Stimulated activated CD4-positive, alpha-beta T cell treated with anti-CD3 and anti-CD28 coated beads, Interleukin-1b, Interleukin-23, amount 100 ng/mL, for 1 hour (primary cell): ENCODE measurements around the gene DNAH9.

Experiments used
- DNase-seq, 2 donors: peaks; one replicate each; pipeline ENCODE4 v3.0.0-alpha.2; 2020; ENCODE audit warnings: low read depth in 2 of 2

Gene DNAH9

DNA sequence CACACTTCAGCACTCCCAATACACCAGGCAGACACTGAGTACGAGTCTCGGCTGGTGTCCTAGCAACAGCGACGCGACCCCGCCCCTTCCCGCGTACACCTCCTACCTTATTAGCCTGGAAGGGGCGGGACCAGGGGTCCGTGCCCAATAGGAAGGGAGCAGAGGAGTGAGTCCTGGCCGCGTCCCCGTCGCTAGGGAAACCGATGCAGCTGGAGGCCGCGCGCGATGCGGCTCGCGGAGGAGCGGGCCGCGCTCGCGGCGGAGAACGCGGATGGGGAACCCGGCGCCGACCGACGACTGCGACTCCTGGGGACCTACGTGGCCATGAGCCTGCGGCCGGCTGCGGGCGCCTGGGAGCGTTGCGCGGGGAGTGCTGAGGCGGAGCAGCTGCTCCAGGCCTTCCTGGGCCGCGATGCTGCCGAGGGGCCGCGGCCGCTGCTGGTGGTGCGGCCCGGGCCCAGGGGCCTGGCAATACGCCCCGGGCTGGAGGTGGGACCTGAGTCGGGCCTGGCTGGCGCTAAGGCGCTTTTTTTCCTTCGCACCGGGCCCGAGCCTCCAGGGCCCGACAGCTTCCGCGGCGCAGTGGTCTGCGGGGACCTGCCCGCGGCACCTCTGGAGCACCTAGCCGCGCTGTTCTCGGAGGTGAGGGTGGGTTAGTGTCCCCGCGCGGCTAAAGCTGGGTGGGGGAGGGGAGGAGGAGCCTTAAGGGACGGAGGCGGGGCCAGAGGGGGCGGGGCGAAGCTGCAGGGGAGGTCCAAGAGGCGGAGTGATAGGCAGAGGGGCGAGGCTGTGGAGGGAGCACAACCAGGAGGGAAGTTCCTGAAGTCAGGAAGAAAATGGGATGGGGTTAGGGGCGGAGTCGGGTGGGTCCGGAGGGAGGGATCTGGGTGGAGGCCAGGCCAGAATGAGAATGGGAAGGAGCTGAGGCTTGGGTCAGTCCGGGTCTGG lies at the start of gene DNAH9:
Gene DNAH9 (plus strand): TSS at position 197 of the 948 bp plus-strand sequence. CDS start 29 bp downstream, at position 226.
- DNase-seq, result no peak

- no peak for DNase-seq
Observed at GRCh38 chr17:11550431-11550830, 47.8 kb upstream of the DNAH9 start.

GRCh38 chr17:11551442-11551841 lies 46.8 kb upstream of the DNAH9 start:
- no peak for DNase-seq

DNA sequence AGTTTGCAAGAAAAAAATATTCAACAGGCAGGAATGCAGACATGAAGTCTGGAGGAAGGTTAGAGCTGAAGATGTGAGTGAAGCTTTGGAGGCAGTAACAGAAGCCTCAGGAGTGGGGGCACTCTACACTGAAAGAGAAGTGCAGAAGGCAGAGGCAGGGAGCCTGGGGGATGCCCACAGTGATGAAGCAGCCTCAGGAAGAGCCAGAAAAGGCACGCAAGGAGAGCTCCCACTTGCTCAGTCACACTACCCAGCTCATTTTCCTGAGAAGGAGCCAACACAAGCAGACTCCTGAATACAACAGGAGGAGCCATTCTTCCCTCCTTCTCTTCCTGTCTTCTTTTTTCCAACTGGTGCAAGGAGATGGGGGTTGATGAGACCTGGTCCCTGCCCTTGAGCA lies 45.1 kb upstream of the DNAH9 start:
- DNase-seq, result no peak

GRCh38 chr17:11554042-11554441 lies 44.2 kb upstream of the DNAH9 start:
- no peak for DNase-seq

DNA sequence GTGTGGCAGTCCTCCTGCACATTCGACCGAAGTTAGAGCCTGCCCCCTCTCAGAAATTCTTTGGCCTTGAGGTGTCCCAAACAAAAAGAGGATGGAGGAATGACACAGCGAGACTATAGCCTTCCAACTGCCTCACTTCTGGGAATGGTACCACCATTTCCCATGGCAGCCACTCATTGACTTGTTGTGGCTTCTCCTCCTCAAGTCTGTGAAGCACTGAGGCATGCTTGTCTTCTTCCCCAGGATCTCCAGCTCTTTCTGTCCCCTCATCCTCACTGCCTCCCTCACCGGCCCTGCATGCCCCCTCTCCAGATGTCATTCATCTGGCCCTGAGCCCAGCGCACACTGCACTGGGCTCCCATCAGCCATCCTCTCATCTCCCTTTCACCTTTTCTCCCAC lies 43.7 kb upstream of the DNAH9 start:
- DNase-seq, result no peak

DNA sequence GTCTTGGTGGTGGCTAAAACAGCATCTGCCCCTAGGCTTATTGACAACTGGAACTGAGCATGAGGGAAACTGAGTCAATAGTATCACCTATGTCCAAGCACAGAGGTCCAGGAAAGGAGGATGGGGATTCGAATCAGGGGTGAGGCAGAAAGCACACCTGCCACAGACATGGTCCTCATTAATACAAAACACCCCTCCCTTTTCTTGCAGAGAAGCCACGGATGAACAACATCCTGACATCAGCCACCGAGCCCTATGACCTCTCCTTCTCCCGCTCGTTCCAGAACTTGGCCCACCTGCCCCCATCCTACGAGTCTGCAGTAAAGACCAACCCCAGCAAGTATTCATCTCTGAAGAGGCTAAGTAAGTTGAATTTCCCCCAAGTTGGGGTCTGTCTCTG lies 42.7 kb upstream of the DNAH9 start:
- DNase-seq, result no peak

- no peak for DNase-seq
Observed at GRCh38 chr17:11557727-11558452, 40.4 kb upstream of the DNAH9 start.

GRCh38 chr17:11558681-11559234 lies 39.5 kb upstream of the DNAH9 start:
- DNase-seq, result no peak

- DNase-seq, result no peak
Observed at GRCh38 chr17:11559601-11560000, 38.7 kb upstream of the DNAH9 start.

GRCh38 chr17:11561281-11561680 lies 37.0 kb upstream of the DNAH9 start:
- DNase-seq, result no peak

DNA sequence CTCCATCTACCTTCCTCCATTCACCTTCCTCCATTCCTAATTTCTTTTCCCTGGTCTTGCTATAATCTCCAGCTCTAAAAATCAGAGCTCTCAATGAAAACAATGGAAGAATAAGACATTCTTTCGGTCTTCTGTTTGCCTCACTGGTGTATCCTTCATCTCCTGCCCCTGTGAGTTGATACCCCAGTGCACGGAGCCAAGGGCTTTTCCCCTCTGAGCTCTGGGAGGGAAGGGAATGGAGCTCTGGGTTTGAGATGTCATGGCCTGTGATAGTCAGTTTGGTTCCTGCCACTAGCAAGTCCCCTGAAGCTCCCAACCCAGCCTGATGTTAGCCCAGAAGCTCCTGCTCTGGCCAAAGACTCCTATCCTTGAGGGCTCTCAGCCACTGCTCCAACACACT lies 36.6 kb upstream of the DNAH9 start:
- no peak for DNase-seq

DNA sequence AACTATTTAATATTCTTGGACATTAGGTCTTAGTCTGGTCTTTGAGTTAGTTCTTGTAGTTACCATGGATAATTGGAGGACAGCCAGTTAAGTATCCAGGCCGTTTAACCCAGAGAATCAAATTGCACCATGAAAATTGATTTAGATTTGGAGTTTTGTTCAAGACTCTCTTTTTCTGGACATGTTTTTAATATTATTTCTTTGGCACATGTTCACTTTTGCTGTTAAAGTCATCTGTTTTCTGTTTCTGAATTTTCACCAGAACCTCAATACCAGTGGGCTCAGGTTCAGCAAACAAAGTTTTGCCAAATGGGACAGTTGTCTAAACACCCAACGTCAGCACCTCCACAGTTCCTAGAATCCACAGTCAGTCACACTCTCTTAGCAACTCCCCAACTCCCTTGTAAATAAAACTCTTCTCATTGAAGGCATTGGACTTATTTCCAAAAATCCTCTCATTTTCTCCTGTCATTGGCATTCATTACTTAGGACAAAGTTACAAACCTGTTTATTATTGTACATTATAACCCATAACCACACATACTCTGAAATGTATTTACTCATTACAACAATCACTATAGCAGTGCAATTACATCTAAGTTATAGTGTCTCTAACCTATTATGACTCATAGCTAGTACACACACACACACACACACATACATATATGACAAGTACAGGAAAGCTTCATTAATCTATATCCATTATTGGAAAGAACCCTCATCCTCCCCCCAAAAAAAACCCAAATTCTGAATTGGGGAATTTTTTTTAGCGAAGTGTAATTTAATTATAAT lies 33.5 kb upstream of the DNAH9 start:
- no peak for DNase-seq

DNA sequence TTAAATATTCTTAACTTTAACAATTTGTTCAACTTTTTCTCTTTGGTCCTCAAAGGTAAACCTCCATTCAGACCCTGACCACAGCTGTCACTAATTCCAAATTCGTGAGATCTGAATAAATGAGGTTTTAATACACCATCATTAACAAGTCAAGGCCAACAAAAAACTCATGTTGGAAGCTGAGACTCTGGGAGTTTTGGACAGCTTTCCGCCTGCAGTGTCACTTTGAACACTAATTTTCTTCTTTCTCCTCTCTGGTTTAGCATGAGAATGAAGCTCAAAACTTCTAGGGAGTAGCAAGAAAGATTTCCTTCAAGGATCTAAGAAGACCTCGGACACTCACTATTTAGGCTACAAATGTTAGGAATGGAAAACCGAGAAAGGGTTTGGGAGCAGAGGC lies 32.7 kb upstream of the DNAH9 start:
- no peak for DNase-seq

DNA sequence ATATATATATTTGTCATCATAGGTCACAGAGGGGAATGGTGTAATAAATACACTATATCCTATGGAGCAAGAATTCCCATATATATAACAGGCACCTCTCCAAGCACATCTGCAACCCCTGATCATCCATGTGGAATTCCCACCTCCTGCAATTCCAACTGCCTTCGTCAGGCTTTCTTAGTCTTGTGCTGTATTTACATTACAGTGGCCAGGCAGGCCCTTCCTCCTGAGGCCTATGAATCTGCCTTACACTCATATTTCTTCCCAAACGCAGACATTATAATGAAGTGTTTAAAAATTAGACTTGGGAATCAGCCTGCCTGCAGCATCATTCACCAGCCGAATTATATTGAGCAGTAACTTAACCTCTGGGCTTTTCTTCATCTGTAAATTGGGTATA lies 19.3 kb upstream of the DNAH9 start:
- no peak for DNase-seq

DNA sequence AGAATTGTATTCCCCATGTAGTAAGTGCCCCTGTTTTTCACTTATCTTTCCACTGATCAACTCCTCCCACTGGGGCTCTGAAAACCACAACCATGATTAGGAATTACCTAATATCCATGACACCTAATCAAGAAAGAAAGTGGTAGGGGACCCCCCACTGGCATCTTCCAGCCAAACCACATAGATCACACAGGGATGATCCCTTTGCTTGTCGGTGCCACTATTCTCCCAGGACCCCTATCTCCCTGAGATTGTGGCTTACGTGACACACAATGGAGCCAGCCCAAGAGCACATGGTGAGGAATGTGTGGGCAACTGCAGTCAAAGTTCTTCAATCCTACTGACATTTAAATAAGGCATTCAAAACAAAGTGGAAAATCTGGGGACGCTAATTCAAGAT lies 17.6 kb upstream of the DNAH9 start:
- DNase-seq, result no peak

DNA sequence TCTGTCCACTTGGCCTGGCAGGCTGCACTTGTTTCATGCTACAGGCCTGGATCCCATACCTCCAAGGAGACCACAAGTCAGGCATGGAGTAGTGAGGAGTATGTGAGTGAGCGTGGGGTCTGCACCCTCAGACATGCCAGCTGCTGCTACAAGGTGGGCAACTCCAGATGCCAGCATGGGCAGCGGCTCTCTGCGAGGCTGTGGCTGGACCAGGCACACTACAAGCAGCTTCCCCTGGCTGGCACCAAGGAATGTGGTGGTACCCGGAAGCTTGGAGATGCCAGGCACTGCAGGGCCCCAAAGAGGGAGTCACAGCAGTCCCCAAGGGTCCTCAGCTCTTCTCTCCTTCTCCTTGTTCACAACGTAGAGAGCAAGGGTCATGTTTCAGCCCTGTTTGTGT lies 16.1 kb upstream of the DNAH9 start:
- DNase-seq, result no peak

DNA sequence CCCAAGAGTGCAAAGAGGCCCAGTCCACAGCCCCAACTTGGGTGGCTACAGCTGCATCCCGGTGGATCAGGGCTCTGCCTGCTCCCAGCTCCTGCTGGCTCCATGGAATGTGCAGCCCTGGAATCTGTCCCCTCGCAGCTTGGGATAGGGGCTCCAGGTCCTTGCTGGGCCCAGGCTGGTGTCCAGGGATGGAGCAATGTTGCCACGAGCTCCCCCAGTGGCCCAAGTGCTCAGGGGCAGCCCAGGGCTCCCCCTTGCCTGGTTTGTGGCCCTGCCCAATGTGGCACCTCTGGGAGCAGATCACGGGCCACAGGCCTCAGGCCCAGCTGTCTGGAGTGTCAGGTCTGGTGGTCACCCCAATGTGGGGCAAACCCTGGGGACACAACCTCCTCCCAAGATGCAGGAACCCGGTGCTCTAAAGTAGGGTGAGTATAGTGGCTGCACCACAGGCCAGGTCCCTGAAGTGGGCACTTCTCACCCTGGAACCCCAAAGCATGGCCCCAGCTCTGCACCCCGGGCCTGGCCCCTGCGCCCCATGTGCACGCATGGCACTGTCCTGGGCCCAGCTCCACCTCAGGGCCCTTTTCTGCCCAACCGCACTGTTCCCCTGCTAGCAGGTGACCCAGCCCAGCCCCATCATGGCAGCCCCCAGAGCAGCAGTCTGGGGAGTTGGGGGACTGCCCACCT lies 14.8 kb upstream of the DNAH9 start:
- no peak for DNase-seq

DNA sequence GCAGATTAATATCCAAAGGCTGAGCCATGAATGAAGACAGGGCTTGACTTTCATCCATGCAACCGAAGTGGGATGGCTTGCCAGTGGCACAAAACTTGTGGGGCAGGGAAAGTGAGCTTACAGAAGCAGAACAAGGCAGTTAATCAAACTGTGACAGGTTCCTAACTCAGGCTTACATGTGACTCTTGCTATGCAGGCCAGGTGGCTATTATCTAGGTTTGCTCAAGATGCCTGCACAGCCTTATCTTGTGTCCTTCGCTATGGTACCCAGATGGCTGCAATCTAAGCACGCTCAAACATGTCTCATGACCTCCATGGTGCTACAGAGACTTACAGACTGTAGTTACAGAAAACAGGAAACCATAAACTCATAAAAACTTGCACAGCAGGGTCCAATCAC lies 8.6 kb upstream of the DNAH9 start:
- no peak for DNase-seq

DNA sequence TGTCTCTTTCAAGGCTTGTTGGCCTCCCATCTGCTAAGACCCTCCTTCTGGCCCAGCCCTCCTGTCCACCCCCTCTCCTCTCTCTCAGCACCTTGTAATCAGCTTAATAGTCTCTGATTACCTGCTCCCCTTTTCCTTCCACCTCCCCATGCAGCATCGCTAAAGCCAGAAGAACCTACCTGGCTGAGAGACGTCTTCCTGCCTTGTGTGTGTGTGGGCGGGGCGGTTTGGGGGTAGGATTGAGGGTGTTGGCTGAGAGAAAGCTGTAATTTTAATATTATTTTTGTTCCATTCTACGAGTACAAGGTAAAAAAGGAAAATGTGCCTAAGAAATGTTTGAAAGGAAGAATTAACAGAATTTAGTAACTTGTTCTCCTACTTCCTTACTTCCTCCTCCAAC lies 3.4 kb downstream of the DNAH9 start:
- DNase-seq, result no peak

- DNase-seq, result no peak
Observed at GRCh38 chr17:11608396-11608795, 10.1 kb downstream of the DNAH9 start.
